Mammary microvascular endothelial cell (primary cell): ENCODE results near the gene SSH2. TPM values are rescaled to one million over a fixed set of nuclear protein-coding genes. Genes with fewer than 3 reads are reported as not detected.

Experiments
- total RNA-seq: library from RNA; depleted of rRNA; stranded (reverse); fragments of >200 nt; gene quantifications from 2 replicates; pipeline ENCODE4 v1.2.3, GENCODE V29; 2015

SSH2 gene, protein sequence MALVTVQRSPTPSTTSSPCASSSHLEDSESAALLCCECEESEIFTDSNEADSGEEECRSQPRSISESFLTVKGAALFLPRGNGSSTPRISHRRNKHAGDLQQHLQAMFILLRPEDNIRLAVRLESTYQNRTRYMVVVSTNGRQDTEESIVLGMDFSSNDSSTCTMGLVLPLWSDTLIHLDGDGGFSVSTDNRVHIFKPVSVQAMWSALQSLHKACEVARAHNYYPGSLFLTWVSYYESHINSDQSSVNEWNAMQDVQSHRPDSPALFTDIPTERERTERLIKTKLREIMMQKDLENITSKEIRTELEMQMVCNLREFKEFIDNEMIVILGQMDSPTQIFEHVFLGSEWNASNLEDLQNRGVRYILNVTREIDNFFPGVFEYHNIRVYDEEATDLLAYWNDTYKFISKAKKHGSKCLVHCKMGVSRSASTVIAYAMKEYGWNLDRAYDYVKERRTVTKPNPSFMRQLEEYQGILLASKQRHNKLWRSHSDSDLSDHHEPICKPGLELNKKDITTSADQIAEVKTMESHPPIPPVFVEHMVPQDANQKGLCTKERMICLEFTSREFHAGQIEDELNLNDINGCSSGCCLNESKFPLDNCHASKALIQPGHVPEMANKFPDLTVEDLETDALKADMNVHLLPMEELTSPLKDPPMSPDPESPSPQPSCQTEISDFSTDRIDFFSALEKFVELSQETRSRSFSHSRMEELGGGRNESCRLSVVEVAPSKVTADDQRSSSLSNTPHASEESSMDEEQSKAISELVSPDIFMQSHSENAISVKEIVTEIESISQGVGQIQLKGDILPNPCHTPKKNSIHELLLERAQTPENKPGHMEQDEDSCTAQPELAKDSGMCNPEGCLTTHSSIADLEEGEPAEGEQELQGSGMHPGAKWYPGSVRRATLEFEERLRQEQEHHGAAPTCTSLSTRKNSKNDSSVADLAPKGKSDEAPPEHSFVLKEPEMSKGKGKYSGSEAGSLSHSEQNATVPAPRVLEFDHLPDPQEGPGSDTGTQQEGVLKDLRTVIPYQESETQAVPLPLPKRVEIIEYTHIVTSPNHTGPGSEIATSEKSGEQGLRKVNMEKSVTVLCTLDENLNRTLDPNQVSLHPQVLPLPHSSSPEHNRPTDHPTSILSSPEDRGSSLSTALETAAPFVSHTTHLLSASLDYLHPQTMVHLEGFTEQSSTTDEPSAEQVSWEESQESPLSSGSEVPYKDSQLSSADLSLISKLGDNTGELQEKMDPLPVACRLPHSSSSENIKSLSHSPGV (N-terminal part only)
- total RNA-seq, result 20.8 and 23.1 TPM in 2 replicates

DNA sequence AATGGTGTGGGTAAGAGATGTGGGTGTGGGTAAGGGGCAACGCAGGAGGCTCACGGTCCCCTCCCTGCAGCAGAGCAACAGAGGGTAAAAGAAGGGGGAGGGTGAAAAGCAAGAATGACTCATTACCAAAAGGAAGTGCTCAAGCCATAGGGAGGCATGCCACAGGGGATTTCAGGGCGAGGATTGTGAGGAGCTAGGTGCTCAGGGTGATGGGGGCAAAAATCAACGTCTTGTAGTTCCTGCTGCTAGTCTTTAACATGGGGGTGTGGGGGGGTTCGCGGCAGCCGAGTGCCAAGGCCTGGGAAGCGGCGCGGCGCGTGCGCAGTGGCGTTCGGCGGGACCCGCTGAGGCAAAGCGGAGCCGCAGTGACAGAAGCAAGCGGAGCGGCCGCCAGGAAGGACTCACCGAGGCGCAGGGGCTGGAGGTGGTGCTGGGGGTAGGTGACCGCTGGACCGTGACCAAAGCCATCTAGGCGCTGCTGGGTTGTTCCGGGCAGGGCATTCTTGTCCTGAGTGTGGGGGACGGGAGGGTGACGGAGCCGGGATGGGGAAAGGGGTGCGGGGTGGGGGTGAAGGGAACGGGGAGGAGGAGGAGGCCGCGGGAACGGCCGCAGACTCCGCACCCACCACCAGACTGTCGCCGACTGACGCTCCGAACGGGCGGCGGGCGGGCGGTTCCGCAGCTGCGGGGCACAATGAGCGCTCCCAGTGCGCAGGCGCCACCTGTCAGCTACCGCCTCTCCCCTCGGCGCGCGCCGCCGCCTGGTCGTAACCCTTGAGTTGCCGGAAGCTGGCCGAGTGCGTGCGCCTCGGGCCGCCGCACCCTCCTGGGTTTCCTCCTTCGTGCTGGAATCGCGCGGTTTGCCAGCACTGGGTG is at the start of gene SSH2:
Gene SSH2 (minus strand): TSS at position 696 of the 876 bp plus-strand sequence. CDS start 228 bp downstream, at position 468.

DNA sequence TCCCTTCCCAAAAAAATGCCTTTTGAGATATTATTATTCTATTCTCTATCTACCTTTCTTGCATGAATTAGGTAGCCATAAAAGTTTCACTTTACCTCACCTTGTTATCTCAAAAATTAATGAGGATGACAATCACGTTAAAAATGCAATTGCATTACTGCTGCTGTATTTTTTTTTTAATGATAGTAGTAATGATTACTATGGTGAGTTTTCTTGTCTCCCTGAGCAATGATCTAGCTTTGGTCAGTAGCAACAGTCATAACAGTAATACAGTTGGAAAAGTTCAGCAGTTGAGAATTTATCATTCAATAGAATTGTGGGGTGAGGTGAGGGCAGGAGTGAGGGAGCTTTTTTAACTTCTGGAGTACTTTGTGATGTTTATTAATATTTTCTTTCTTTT is 11.3 kb upstream of the SSH2 start, which contains the start of gene EFCAB5:
Gene EFCAB5 (plus strand): TSS at position 301 of the 400 bp plus-strand sequence. CDS start 163 bp downstream, outside the sequence.

DNA sequence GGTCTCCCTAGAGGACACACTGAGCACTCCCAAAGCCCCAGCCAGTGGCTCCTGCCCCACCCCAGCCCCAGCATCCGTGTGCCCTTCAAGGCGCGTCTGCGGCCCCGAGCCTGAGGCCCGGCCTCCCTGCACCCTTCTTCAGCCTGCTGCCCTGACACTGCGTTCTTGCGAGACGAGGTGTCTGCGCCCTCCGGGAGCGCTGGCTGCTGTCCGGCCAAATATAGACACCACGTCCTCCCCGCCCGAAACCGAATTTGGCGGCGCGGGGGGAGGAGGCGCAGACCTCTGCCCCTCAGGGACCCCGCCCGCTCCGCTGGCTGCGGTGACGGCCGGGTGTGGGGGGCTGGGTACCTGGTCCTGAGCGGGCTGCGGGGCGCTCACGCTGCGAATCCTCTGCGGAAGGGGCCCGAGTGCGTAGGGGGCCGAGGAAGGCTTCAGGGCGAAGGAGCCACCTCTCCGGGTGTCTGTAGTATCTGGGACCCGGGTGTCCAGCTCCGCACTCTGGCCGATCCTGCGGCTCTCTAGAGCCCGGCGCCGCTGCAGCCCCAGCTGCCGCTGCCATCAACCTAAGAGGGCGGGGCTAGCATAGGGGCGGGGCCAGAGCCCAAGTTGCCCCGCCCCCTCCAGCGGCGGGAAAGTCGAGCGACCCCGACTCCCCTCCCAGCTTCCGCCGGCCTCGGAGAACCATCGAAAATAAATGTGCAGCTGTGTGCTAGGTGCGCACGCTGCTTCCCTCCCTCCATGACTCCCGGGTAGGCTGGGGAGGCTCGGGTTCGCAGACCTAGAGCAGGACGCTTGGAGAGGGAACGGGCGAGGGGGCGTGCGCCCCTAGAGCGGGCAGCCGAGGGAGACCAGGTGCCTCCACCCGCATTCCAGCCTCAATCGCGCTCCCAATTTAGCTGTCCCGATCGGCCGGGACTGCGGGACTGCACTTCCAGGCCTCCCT is 307.4 kb downstream of the SSH2 start, which contains the start of gene CORO6:
Gene CORO6 (minus strand): TSS at position 576 of the 946 bp plus-strand sequence. CDS start 1,491 bp downstream, outside the sequence.

DNA sequence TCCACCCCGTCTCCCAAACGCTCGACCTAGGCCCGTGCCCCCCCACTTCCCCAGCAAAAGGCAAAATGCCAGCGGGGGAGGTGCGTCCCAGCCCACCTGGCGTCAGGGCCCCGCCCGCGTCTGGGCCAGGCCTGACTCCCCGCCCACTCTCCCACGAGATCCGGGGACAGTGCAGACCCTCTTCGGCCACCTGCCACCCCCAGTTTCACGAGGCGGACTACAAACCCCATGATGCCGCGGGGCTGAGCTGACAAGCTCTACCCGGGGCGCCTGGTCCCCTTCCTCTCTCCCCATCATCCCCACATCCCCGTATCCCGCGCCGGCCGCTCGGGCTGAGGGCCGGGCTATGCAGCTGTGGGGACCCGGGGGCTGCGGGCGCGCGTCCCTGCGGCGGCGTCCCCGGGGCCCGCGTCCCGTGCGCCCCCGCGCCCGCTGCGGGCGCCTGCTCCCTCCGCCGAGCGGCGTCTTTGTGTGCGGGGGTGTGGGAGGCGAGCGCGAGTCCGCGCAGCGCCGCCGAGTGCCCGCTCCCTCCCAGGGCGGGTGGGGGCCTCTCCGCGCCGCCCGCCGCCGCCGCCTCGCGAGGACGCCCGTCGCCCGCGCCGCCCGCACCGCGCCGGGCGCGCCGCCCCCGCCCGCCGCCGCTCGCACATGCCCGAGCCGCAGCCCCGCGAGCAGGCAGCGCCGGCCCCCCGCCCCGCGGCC is 337.0 kb downstream of the SSH2 start, which contains the start of gene ANKRD13B:
Gene ANKRD13B (plus strand): TSS at position 283 of the 702 bp plus-strand sequence. CDS start 490 bp downstream, outside the sequence.

DNA sequence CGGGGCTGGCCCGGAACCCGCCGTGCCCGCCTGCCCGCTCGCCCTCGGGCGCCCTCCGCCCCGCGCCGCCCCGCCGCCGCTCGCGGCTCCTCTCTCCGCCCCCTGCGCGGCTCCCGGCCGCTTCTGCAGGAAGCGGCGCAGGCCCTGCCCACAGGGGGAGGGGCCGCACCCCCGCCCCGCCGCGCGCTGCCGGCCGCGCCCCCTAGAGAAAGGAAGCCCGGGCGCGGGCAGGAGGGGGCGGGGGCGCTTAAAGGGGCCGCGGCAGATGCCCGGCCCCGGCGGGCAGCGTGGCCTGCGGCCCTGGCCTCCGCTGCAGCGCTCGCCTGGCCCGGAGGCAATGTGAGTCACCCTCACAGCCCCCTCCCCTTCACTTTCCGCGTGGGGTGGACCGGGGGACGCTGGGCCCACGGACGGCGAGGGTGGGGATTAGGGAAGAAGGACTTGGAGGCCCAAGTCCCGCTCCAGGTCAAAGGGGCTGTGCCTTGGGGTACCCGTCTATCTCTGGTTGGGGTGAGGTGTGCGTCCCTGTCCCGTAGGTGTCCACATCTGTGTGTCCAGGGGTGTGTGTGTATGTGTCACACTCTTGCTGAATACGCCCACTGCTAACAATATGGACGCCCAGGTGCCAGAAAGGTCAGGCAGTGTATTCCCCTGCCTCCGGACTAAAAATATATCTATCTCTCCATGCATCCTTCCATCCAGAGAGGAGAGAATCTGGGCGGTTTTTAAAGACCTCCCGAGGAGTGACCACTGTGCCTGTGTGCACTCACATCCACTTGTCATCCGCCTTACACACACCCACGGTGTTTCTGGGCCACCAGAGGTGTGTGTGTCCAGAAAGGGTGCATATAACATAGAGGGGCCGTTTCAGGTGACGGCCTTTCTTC is 340.3 kb downstream of the SSH2 start, which contains the start of gene GIT1:
Gene GIT1 (minus strand): TSS at position 125 of the 887 bp plus-strand sequence. CDS start 270 bp downstream, outside the sequence.

Other genes with a start within 250 kb of the SSH2 start
- gene EFCAB5, start 11.4 kb upstream of the SSH2 start, total RNA-seq, result 0.20 TPM in 1 of 2 replicates, not detected in the other
- 5.3 and 10.8 TPM in 2 replicates for gene NSRP1, start 186.6 kb upstream of the SSH2 start, total RNA-seq